ENCODE measurements around the gene ZFP3.

The ZFP3 gene

GRCh38 chr17:5077781-5078105, 524 bp upstream of the ZFP3 start:
- TF ChIP-seq CTCF (IDR thresholded peaks at IDR 0.05; ENCODE audit: low read depth, low read length, missing control alignments) = no peak
- DNase-seq (ENCODE audit: low read depth) = no peak
- peak overlapping the region; percentile 69 for H3K4me3 ChIP-seq (ENCODE audit: low read depth, low read length)

GRCh38 chr17:5080591-5080990, 2.3 kb downstream of the ZFP3 start:
- TF ChIP-seq CTCF (IDR thresholded peaks at IDR 0.05; ENCODE audit: low read depth, low read length, missing control alignments) = no peak

GRCh38 chr17:5092218-5093010, 14.1 kb downstream of the ZFP3 start:
- no peak for DNase-seq (ENCODE audit: low read depth)
- no peak overlapping the region for H3K4me3 ChIP-seq (ENCODE audit: low read depth, low read length)
- no peak for TF ChIP-seq CTCF (IDR thresholded peaks at IDR 0.05; ENCODE audit: low read depth, low read length, missing control alignments)

More at GRCh38 chr17:5080591-5080990, 2.3 kb downstream of the ZFP3 start:
- DNase-seq (ENCODE audit: low read depth) = no peak
- no peak overlapping the region for H3K4me3 ChIP-seq (ENCODE audit: low read depth, low read length)

- no peak overlapping the region for H3K4me3 ChIP-seq (ENCODE audit: low read depth, low read length)
- no peak for TF ChIP-seq CTCF (IDR thresholded peaks at IDR 0.05; ENCODE audit: low read depth, low read length, missing control alignments)
- DNase-seq (ENCODE audit: low read depth) = no peak
These were observed 18.4 kb downstream of the ZFP3 start for GRCh38 chr17:5096731-5097100.

GRCh38 chr17:5097101-5097834, 19.0 kb downstream of the ZFP3 start:
- H3K4me3 ChIP-seq (ENCODE audit: low read depth, low read length) = no peak overlapping the region
- no peak for TF ChIP-seq CTCF (IDR thresholded peaks at IDR 0.05; ENCODE audit: low read depth, low read length, missing control alignments)
- DNase-seq (ENCODE audit: low read depth) = no peak

GRCh38 chr17:5099271-5099670, 21.0 kb downstream of the ZFP3 start:
- DNase-seq (ENCODE audit: low read depth) = no peak
- H3K4me3 ChIP-seq (ENCODE audit: low read depth, low read length) = no peak overlapping the region
- no peak for TF ChIP-seq CTCF (IDR thresholded peaks at IDR 0.05; ENCODE audit: low read depth, low read length, missing control alignments)

Measured in GM12864 (cell line).